Testis (tissue), 3 donors: ENCODE results near the gene ALK. TPM values are rescaled to one million over a fixed set of nuclear protein-coding genes. Genes with fewer than 3 reads are reported as not detected.

Experiments
- DNase-seq: peaks from one replicate; pipeline ENCODE4 v3.0.0-alpha.2; 2019
- H3K27ac ChIP-seq, 2 donors: fragments of 200-600 bp; sonication (generic); one replicate each; pipeline ENCODE4 v1.5.1; 2019
- H3K27me3 ChIP-seq: fragments of 200-600 bp; sonication (generic); one replicate; pipeline ENCODE4 v1.5.1; 2019
- H3K36me3 ChIP-seq: fragments of 200-600 bp; sonication (generic); one replicate; pipeline ENCODE4 v1.5.1; 2017; ENCODE audit warnings: low read depth; ENCODE audit errors: missing control alignments
- H3K4me1 ChIP-seq: fragments of 200-600 bp; sonication (generic); one replicate; pipeline ENCODE4 v1.5.1; 2019
- H3K4me3 ChIP-seq, 2 donors: fragments of 200-600 bp; sonication (generic); one replicate each; pipeline ENCODE4 v1.5.1; 2017 to 2019
- H3K9me3 ChIP-seq: fragments of 200-600 bp; sonication (generic); one replicate; pipeline ENCODE4 v1.5.1; 2017
- CTCF ChIP-seq, 3 experiments: fragments of 450-650 bp in 2 of 3; fragments of 200-600 bp in 1 of 3; sonication (generic) in 1 of 3; IDR thresholded peaks; one replicate each; pipeline ENCODE4 v1.5.1; 2016 to 2019; ENCODE audit warnings: antibody characterized with exemption in 3 of 3, mild to moderate bottlenecking in 2 of 3, moderate library complexity in 1 of 3
- POLR2A ChIP-seq: fragments of 450-650 bp; IDR thresholded peaks from one replicate; pipeline ENCODE4 v1.6.1; 2017; ENCODE audit warnings: antibody characterized with exemption, mild to moderate bottlenecking, moderate library complexity
- WGBS, 2 donors: methylation state at CpG; one replicate each; pipeline ENCODE4 v1.1.5; 2018; 5-methylcytosine and 5-hydroxymethylcytosine counted together
- intact Hi-C: fragments of 100-400 bp; cut with DNase I; formaldehyde crosslinking; loops from one replicate; pipeline ENCODE4 v1.15.1; 2023; ENCODE audit warnings: low total_unique reads
- polyA plus RNA-seq: library from polyadenylated mRNA; stranded (reverse); fragments of 350-450 nt; fragmentation: Illumina TruSeq; extraction: RNeasy Lipid Tissue Mini Kit (QIAGEN cat#74804); gene quantifications from one replicate; pipeline ENCODE4 v1.2.3, GENCODE V29; 2014; ENCODE audit warnings: low read depth, low replicate concordance; ENCODE audit not compliant: insufficient read depth
- total RNA-seq, 2 donors: library from RNA; depleted of rRNA; stranded (reverse); fragments of >200 nt; gene quantifications; one replicate each; pipeline ENCODE4 v1.2.3, GENCODE V29; 2016

Gene ALK
- total and polyA plus RNA-seq, 3 donors from 2014 or later, result 2.1 to 3.8 (median 3.8) TPM

DNA sequence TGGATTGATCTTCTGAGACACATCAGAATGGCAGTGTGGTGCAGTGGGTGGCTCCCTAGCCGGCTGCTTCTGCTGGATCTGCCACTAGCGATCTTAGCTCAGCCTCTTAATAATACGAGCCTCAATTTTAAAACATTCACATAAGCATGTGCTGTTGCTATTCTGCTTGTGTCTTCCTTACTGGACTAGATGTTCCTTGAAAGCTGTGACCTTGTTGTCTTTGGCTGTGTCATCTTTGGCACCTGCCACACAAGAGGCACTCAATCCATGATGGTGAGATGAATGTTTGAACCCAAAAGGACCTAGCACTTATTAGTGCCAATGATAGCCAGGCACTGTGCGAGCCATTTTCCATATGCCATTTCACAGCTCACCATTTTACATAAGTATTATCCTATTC lies 393.0 kb downstream of the ALK start:
- Histone ChIP-seq H3K4me3 (no peak overlapping the region), H3K27ac (no peak overlapping the region), H3K9me3 (no peaks in the 10 kb centered on the region), H3K36me3 (no peaks in the 10 kb centered on the region), H3K27me3 (no peaks in the 10 kb centered on the region), H3K4me1 (no peaks in the 10 kb centered on the region)
- intact Hi-C loops, result no loop called here
- DNase-seq, result no peak
- TF ChIP-seq CTCF (IDR thresholded peaks at IDR 0.05), result no peak
- TF ChIP-seq POLR2A, result no peak
- WGBS, 2 donors, result 66 to 76% methylated on average over 4 of the region's 4 CpGs

DNA sequence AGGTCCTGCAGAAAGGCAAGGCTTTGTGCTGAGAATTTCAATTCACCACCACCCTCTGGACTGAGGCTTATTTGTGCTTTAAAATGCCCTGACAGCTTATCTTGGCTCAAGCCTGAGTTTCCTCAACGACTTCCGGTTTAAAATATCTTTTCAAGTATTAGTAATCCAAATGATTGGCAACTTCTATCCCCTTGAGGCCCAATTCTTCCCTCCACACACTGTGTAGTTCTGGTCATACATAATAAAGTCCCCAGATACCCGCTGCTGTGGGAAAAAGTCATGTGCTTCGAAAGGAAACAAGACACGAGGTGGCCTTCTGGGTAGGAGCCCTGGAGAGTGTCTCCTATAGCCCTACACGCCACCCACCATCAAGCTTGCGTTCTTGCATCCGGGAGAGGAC lies 393.4 kb downstream of the ALK start:
- 79 to 83% methylated on average over 8 of the region's 8 CpGs for WGBS, 2 donors
- H3K9me3 ChIP-seq, result no peaks in the 10 kb centered on the region
- no peaks in the 10 kb centered on the region for H3K27me3 ChIP-seq
- H3K4me1 ChIP-seq, result no peaks in the 10 kb centered on the region
- no peak overlapping the region for H3K27ac ChIP-seq
- no peak for DNase-seq
- H3K36me3 ChIP-seq, result no peaks in the 10 kb centered on the region
- TF ChIP-seq POLR2A (no peak), CTCF (IDR thresholded peaks at IDR 0.05) (no peak)
- intact Hi-C loops, result no loop called here
- H3K4me3 ChIP-seq, result no peak overlapping the region

DNA sequence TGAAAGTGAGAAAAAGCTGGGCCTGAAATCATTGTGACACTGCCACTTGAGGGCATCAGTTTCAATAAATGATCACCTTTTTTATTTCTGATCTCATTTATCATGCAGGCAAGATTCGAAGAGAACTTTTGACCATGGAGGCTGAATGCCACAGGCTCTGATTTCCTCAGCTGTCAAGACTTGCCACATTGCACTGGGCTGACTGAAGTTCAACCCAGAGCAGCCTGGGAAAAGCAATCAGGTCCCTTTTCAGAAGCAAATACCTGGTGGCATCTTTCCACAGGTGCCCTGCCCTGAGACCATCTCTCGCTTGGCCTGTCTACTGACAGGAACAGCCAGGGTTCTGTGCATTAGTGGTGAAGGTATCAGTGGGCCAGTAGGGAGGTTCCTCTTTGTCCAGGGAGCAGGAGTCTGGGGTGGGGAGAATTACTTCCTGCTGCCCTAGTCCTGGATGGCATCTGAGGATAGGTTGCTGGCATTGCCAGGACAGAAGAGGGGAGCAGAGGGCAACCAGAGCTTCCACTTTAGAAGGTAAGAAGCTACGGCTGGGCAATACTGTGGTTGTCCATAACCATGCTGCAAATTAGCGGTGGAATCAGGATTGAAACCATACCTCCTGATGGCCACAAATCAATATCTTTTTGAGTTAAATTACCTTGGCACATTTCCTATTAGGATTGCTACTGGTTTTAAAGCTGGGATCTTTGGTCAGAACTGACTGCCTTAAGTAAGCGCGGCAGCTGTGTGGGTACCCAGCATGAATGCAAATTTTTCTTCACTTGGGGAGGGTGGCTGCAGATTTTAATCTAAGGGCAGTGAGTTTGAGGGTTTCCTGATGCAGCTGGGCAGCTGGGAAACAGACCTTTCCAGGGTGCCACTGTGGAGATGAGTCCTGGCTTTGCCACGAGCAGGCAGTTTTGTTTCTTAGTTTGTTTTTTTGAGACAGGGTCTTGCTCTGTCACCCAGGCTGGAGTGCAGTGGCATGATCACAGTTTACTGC lies 394.5 kb downstream of the ALK start:
- WGBS, 2 donors, result 85 to 92% methylated on average over 7 of the region's 7 CpGs
- TF ChIP-seq CTCF (IDR thresholded peaks at IDR 0.05), result no peak
- no peak for TF ChIP-seq POLR2A
- no peaks in the 10 kb centered on the region for H3K36me3 ChIP-seq
- no peaks in the 10 kb centered on the region for H3K27me3 ChIP-seq
- intact Hi-C loops, result no loop called here
- H3K9me3 ChIP-seq, result no peaks in the 10 kb centered on the region
- H3K4me3 ChIP-seq, result no peak overlapping the region
- no peak overlapping the region for H3K27ac ChIP-seq
- no peaks in the 10 kb centered on the region for H3K4me1 ChIP-seq
- DNase-seq, result no peak

DNA sequence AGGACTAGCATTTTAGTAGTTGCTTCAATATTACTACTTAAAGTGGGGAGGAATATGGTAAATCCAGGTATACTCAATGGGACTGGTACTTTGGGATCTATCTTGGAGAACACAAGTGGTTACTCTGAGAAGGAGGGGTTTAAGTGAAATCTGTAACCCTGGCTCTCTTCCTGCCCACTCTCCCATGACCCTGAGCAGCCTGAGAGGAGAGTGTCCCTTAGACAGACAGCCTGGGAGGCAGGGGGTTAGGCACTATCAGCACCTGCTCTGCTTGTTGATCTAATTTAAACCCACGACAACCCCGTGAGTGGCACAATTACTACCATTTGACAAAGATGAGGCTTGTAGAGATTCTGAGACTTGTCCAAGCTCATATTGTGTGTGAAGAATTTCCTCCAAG lies 395.5 kb downstream of the ALK start:
- H3K4me1 ChIP-seq, result no peaks in the 10 kb centered on the region
- no peaks in the 10 kb centered on the region for H3K36me3 ChIP-seq
- no peak overlapping the region for H3K4me3 ChIP-seq
- no peaks in the 10 kb centered on the region for H3K9me3 ChIP-seq
- WGBS, 2 donors, result 89% methylated on average over 2 of the region's 2 CpGs
- intact Hi-C loops, result no loop called here
- H3K27ac ChIP-seq, result no peak overlapping the region
- TF ChIP-seq POLR2A, result no peak
- no peak for TF ChIP-seq CTCF (IDR thresholded peaks at IDR 0.05)
- DNase-seq, result no peak
- no peaks in the 10 kb centered on the region for H3K27me3 ChIP-seq
